Uterus (tissue), 4 donors: ENCODE data around the gene MAGEC2. TPM values are rescaled to one million over a fixed set of nuclear protein-coding genes. Genes with fewer than 3 reads are reported as not detected.

Source experiments
- DNase-seq, 2 donors: peaks; one replicate each; pipeline ENCODE4 v3.0.0-alpha.2; 2019 to 2020
- H3K27ac ChIP-seq, 2 donors: fragments of 200-600 bp; sonication (generic); 1 replicate in 1 of 2; 2 replicates in 1 of 2; pipeline ENCODE4 v1.5.1; 2016 to 2018
- H3K27me3 ChIP-seq, 2 donors: fragments of 200-600 bp; sonication (generic); one replicate each; pipeline ENCODE4 v1.5.1; 2018 to 2019; ENCODE audit warnings: control low read depth in 1 of 2
- H3K36me3 ChIP-seq, 2 donors: fragments of 200-600 bp; sonication (generic); one replicate each; pipeline ENCODE4 v1.5.1; 2019; ENCODE audit warnings: control low read depth in 1 of 2
- H3K4me1 ChIP-seq, 2 donors: fragments of 200-600 bp; sonication (generic); one replicate each; pipeline ENCODE4 v1.5.1; 2018 to 2019; ENCODE audit warnings: control low read depth in 1 of 2
- H3K4me3 ChIP-seq, 2 donors: fragments of 200-600 bp; sonication (generic); 1 replicate in 1 of 2; 2 replicates in 1 of 2; pipeline ENCODE4 v1.5.1; 2018 to 2019; ENCODE audit warnings: mild to moderate bottlenecking in 1 of 2
- H3K9me3 ChIP-seq, 2 donors: fragments of 200-600 bp; sonication (generic); one replicate each; pipeline ENCODE4 v1.5.1; 2019; ENCODE audit warnings: control low read depth in 1 of 2
- POLR2A ChIP-seq, 2 donors: fragments of 450-650 bp; IDR thresholded peaks; one replicate each; pipeline ENCODE4 v1.6.1; 2016; ENCODE audit warnings: antibody characterized with exemption in 2 of 2, mild to moderate bottlenecking in 1 of 2, moderate library complexity in 1 of 2
- intact Hi-C: fragments of 100-400 bp; cut with DNase I; formaldehyde crosslinking; loops from one replicate; pipeline ENCODE4 v1.15.1; 2023; ENCODE audit warnings: low total_unique reads
- total RNA-seq, 4 donors: library from RNA; depleted of rRNA in 3 of 4; stranded (reverse); fragments of >200 nt in 3 of 4; gene quantifications; one replicate each; pipeline versions ENCODE4 v1.1.0 to v1.2.4, GENCODE V29; 2014 to 2023
- TF ChIP-seq, protein P1 (sequence below), 4 experiments: fragments of 200-600 bp in 2 of 4; fragments of 450-650 bp in 2 of 4; sonication (generic) in 2 of 4; IDR thresholded peaks; one replicate each; pipeline ENCODE4 v1.5.1; 2016 to 2019; ENCODE audit warnings: antibody characterized with exemption in 4 of 4, mild to moderate bottlenecking in 2 of 4, moderate library complexity in 1 of 4
- donor health status: DM: yes; HTN: yes; CAD: no.

MAGEC2 gene
- total RNA-seq, 4 donors from 2014 or later = not detected

DNA sequence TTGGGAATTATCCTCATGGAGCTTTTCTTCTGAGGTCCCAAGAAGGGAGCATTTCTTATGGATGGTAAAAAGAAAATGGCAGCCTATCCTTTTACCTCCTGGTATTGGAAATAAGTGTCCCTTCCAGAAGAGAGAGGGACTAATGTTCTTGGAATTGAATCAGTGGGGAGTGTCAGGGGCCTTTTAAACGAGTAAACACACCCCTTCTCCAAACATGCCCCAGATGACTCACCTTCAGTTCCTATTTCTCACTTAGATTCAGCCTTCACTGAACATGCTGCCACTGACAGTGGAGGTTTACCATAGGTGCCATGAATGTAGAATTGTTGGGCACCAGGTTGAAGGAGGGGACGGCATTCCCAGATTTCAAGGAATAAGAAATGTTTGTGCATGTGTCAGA, 19.0 kb downstream of the MAGEC2 start:
- no peak for DNase-seq
- intact Hi-C loops = no loop called here
- TF ChIP-seq, protein P1, sequence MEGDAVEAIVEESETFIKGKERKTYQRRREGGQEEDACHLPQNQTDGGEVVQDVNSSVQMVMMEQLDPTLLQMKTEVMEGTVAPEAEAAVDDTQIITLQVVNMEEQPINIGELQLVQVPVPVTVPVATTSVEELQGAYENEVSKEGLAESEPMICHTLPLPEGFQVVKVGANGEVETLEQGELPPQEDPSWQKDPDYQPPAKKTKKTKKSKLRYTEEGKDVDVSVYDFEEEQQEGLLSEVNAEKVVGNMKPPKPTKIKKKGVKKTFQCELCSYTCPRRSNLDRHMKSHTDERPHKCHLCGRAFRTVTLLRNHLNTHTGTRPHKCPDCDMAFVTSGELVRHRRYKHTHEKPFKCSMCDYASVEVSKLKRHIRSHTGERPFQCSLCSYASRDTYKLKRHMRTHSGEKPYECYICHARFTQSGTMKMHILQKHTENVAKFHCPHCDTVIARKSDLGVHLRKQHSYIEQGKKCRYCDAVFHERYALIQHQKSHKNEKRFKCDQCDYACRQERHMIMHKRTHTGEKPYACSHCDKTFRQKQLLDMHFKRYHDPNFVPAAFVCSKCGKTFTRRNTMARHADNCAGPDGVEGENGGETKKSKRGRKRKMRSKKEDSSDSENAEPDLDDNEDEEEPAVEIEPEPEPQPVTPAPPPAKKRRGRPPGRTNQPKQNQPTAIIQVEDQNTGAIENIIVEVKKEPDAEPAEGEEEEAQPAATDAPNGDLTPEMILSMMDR (IDR thresholded peaks at IDR 0.05) = no peak
- TF ChIP-seq POLR2A (IDR thresholded peaks at IDR 0.05) = no peak
- no peaks in the 10 kb centered on the region for H3K36me3 ChIP-seq
- no peaks in the 10 kb centered on the region for H3K27me3 ChIP-seq
- no peak overlapping the region for H3K4me3 ChIP-seq
- H3K9me3 ChIP-seq = no peaks in the 10 kb centered on the region
- H3K27ac ChIP-seq = no peak overlapping the region
- no peaks in the 10 kb centered on the region for H3K4me1 ChIP-seq

DNA sequence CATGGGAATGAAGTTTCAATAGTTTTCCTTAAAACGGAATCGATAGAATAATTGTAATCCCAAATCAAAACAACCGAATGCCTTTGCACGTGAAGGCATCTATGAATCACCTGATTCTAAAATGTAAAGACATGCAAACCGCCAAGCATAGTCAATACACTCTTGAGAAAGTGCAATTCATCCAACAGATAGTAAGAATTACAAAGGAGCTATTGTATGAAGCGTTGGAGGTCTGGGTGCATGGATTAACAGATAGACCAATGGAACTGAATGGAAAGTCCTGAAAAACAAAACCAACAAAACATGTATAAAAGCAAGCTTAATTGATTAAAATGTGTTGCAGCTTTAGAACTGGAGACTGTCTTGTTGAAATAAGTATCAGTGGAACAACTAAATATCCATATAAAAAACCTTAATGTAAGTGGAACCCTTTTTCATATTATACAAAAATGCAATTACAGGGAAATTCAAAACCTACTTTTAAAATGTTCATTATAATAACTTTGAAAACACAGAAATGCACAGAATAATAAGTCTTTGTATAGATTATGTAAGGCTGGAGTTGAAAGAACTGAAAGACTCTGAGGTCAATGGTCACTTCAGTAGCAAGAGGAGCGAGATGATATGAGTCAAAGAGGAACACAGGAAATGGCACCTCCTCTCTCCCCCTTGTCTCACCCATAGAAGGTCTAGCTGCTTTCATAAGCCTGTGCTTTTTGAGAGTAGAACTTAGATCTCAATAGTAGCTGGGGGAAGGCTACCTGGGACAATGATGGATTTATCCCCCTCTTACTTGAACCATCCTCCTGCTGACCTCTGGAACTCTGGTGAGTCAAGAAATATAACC, 20.1 kb downstream of the MAGEC2 start:
- no peak for DNase-seq
- Histone ChIP-seq H3K4me3 (no peak overlapping the region), H3K36me3 (no peaks in the 10 kb centered on the region), H3K9me3 (no peaks in the 10 kb centered on the region), H3K27me3 (no peaks in the 10 kb centered on the region), H3K4me1 (no peaks in the 10 kb centered on the region), H3K27ac (no peak overlapping the region)
- TF ChIP-seq, protein P1 (IDR thresholded peaks at IDR 0.05) = no peak
- no peak for TF ChIP-seq POLR2A (IDR thresholded peaks at IDR 0.05)
- intact Hi-C loops = no loop called here

DNA sequence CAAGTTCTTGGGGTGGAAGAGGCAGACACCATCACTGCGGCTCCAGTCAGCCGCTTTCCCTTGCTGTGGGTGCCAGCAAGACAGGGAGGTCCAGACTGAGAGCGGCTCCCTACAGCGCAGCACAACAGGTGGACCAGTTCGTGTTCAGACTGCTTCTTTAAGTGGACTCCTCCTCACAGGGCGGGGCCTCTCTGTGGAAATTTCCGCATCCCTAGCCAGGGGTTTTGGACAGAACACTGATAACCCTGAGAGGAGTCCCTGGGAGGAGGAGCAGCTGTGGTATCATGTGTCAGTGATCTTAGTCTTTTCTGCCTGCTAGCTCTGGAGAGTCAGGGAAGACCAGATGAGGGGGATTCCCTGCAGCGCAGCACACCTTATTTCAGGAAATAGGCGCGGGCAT, 48.5 kb downstream of the MAGEC2 start:
- H3K27ac ChIP-seq = no peak overlapping the region
- H3K9me3 ChIP-seq = no peaks in the 10 kb centered on the region
- no peaks in the 10 kb centered on the region for H3K36me3 ChIP-seq
- TF ChIP-seq POLR2A (IDR thresholded peaks at IDR 0.05) = no peak
- TF ChIP-seq, protein P1 (IDR thresholded peaks at IDR 0.05) = no peak
- H3K27me3 ChIP-seq = peaks cover 0 to 6% of the 10 kb centered on the region in 2 donors
- DNase-seq = no peak
- H3K4me1 ChIP-seq = no peaks in the 10 kb centered on the region
- no peak overlapping the region for H3K4me3 ChIP-seq
- intact Hi-C loops = no loop called here
